ENCODE results near the gene E2F7.
A peak's percentile ranks its signal among the peaks of the same experiment; 100 is the strongest.

E2F7 gene

DNA sequence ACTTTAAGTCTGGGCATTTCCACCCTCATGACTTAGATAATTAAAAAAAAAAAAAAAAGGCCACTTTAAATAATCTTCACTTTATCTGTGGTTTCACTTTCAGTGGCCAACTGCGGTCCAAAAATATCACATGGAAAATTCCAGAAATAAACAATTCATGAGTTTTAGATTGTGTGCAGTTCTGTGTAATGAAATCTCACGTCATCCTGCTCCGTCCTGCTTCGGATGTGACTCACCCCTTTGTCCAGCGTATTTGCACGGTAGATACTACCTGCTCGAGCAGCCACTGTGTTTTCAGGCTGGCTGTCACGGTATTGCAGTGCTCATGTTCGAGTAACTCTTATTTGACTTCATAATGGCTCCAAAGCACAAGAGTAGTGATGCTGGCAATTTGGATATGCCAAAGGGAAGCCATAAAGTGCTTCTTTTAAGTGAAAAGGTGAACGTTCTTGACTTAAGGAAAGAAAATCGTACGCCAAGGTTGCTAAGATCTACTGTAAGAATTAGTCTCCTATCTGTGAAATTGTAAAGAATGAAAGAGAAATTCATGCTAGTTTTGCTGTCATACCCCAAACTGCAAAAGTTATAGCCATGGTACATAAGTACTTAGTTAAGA, 2.4 kb downstream of the E2F7 start:
- peak; percentile 95 for DNase-seq (ENCODE audit: low read depth, low spot score)

DNA sequence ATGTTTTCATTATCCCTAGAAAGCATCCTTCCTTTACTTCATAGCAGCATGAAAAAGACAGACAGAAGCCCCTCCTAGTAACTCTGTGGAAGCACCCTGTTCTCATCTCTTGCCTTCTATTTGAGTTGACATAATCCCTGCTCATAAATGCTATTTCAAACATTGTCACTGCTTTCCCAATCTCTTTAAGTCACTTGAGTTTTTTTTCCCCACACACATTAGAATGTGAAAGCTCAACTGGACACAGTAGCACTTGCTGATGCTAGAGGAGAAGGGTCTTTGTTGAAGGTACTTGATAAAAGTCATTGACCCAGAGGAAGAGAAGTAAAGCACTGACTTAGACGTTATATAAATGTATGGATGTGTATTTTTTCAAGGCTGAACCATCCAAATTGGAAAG, 3.0 kb downstream of the E2F7 start:
- DNase-seq (ENCODE audit: low read depth, low spot score) = no peak

DNA sequence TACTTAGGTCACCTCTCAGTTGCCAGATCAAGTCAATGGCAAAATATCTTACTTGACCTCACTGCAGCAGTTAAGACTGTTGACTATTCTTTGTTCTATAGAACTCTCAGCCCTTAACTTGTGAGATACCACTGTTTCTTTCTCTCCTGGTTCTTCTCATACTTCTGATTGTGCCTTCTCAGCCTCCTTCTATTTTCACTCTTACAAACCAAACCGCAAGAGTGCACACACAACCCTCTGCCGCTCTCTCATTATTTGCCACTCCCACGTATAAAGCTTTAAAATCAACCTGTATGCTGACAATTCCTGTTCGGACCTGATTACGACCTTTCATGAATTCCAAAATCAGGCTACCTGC, 4.5 kb downstream of the E2F7 start:
- no peak for DNase-seq (ENCODE audit: low read depth, low spot score)

DNA sequence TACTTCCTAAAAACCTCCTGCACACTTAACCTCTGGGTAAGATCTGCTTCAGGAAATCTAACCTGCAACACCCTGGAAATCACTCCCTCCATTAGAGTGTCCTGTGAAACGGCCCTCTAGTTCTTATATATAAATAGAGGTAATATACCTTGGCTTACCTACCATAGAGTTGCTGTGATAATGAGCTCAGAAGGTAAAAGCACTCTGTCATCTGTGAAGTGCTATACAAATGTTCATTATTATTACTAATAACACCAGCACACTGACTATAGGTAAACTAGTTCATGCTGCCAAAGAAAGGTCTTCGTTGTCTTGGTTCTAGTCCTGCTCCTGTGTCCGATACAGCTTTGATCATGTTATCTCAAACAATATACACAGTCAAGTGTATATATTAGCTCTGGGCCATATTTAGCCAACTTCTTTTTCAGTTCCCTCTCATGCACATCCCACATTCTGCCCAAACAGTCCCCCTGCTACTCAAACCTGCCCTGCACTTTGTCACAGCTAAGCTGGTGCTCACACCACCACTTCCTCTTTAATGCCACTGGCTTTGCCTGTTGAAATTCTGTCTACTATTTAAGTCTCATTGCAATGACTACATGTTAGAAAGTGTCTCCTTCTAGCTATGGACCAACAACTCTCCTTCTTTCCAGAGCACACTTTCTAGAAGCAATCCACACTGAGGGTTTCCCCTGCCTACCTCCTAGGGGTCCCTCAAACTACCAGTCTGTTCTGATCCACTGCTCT, 5.1 kb downstream of the E2F7 start:
- no peak for DNase-seq (ENCODE audit: low read depth, low spot score)

DNA sequence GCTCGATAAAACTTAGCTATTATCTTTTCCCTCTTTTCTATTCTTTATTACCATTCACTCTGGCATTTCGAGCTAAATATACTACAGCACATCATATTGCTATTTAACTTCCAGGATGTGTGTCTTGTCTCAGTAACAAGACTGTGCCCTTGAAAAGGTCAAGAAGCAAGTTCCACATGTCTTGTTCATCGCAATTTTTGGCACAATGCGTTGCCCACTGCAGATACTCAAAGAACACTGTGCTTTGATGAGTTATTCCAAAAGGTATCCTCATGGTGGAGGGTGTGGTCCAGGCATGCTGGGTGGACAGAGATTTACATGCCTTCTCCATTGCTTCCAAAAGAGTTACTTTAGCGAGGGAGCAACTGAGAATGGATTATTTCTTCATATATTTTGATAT, 6.6 kb downstream of the E2F7 start:
- no peak for DNase-seq (ENCODE audit: low read depth, low spot score)

DNA sequence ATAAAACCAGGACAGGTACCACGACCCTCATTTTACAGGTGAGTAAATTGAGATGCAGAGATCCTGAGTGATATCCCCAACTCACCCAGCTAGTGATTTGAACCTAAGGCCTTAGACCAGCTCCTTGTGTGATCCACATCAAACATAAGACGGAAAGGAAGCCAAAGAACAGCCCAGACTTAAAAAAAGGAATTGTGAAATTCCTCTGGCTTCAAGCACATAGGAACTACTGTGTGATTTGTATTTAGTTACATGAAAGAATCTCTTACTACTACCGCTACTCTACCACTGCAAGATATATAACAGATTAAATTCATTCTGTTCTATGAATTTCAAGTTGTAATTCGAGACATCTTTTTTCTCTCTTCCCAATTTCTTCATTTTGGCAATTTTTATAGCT, 10.5 kb downstream of the E2F7 start:
- no peak for DNase-seq (ENCODE audit: low read depth, low spot score)

DNA sequence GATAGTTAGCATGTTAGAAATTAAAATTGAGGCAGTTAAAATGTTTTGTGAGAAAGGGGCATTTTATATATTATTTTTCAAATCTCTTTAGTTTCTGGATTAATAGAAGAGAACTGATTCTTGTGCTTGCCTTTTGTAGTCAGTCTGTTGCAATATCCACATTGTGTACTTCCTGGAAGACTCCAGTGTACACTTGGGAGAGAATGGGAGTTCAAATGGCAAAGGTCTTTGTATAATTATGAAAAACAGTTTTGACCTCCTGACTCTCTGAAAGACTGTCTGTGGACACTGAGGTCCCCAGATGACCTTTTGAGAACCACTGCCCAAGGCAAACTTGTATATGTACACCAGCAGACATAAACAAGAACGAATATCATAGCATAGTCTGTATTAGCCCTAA, 12.1 kb downstream of the E2F7 start:
- DNase-seq (ENCODE audit: low read depth, low spot score) = no peak

DNA sequence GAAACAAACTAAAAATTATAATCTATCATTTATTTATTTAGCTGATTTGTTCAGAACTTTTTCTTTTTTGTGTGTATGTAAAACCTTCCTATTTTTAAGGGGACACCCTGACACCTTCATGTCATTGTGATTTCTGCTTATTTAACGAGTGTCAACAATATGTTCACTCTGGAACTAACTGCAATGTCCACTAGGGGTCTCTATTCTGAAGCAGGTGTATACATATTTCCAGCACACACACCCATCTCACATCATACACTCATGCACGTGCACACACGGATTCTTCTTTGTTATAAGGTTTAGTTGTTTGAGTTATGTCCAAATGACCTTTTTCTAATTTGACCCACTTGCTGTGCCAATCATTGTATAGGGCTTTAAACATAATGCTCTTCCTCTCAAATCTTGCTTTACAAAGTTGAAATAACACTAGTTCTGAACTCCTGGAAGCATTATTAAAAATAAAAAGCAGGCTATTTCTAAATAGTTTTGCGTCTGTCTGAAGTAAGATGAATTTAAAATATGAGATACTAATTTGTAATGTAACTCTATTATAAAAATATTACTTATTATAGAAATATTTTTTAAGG, 15.5 kb downstream of the E2F7 start:
- peak; percentile 74 for DNase-seq (ENCODE audit: low read depth, low spot score)

DNA sequence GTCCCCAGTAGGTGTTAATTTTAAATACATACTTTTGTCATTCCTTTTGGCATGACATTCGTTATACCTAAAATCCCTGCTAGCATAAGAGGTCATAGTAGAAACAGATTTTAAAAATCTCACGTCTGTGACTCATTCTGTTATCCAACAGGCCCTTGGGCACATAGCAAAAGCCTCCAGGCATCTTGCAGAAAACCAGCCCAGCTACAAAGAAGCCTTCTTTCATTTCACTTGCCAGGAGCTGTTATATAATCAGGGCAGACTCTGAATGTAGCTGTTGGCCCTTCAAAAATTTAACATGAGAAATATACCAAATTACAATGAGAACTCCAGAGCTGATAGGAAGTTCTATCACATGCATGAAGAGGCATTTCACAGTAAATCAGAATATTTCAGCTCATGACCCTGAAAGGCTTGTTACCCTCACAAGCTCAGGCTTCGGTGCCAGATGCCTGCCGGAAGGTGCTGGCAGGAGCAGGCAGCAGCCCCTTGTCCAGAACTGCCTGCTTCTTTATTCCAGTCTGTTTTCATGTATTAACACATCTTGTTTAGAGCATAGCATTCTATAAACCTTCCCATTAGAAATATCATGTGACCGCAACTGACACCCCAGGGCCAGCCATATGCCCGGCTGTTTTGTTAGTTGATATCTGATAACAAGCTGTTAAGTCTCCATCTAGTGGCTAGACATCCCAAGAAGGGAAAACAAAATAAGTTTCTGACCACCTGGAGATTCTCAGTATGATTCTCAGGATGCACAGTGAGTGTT, 17.8 kb downstream of the E2F7 start:
- peak; percentile 47 for DNase-seq (ENCODE audit: low read depth, low spot score)

DNA sequence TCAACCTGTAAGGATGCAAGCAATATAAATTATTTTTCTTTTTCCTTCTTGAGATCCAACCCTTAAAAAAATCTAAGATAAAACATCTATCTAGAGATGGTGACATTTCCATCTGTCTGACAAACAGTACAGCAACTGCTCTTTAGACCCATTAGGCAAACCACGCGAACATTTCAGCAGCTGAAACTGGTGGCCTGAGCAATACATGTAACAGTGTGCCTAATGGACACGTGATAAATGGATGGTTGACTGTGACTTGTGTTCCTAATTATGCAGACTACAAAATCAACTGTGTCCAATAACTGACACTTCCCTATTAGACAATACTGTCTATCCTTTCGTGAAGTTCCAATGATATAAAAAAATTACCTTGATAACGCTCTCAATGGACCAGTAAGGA, 18.9 kb downstream of the E2F7 start:
- no peak for DNase-seq (ENCODE audit: low read depth, low spot score)

DNA sequence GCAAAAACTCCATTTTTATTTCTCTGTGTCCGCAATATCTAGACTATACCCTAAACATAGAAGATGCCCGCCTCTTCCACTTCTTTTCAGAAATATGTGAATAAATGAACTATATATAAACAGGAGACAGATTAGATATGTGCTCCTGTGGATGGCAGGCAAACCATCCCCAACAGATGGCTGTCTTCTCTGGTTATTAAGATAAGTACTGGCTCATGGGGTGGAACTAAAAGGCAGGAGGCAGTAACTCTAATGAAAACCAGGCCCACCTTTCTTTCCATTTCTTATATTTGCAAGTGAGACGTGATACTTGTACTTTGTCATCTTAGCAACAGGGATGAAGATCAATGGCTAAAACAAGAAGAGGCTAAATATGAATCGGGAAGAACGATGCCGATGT, 20.2 kb downstream of the E2F7 start:
- no peak for DNase-seq (ENCODE audit: low read depth, low spot score)

DNA sequence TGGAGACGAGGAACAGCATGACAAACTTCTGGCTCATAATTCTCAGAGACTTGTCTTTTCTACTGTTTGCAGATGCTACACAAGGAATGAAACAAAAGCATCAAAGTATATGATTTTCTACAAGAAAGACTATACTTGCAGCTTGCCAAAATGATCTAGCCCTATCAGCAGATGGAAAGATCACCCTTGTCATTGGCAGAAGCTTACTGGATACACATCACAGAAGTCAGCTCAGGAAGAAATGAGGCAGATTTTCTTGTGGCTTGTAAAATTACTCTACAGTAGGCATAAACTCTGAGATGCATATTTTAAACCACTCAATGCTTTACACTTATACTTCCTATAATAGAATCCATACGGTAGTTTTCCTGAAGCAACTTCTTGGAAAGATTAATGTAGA, 20.6 kb downstream of the E2F7 start:
- no peak for DNase-seq (ENCODE audit: low read depth, low spot score)

DNA sequence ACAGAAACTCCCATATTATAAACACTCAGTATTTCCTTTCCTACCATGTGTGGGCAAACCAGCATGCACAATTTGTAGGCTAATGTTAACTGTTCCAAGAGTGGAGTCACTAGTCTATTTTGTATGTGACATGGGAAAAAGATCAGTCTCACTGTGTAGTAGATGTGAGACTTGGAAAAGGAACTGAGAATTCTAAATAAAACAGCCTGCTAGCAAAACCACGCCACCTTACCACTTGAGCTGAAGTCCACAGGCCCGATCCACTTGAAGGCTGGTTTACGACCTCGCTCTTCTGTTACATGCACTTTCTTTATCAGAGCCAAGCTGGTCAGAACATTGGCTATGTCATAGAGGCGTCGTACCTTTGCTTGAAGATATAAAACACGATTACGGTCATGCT, 22.5 kb downstream of the E2F7 start:
- no peak for DNase-seq (ENCODE audit: low read depth, low spot score)

DNA sequence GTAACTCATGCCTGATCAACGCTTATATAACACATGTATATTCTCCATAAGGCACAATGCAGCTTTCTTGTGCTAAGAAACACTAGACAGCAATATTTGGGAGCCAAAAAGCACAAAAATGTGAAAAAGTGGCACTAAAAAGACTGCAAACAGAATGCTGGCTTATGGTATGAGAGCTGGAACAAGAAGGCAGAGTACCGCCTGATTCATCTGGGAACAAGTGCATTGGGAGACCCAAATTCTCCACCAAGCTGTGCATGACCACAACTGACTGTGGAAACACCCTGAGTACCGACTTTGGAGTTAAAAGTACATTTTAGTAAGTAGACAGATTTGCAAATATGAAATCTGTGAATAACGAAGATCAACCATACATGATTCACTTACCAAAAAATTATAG, 25.1 kb downstream of the E2F7 start:
- DNase-seq (ENCODE audit: low read depth, low spot score) = no peak

DNA sequence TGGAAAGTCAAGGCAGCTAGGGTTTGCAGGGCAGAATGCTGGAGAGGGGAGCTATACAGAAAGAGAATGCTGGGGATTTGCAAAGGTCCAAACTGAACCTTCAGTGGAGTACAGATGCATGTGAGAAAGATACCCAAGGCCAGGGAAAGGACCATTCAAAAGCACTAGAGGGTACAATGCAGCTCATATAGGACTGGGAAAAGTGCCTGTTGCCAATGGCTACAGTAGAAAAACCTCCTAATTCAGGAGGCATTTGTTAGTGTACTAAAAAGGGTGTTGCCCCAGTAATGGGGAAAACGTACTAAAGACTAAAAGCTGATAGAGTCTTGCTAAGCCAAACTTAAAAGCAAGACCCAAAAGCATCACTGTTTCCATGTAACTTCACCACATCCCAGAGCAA, 30.1 kb downstream of the E2F7 start:
- DNase-seq (ENCODE audit: low read depth, low spot score) = no peak

DNA sequence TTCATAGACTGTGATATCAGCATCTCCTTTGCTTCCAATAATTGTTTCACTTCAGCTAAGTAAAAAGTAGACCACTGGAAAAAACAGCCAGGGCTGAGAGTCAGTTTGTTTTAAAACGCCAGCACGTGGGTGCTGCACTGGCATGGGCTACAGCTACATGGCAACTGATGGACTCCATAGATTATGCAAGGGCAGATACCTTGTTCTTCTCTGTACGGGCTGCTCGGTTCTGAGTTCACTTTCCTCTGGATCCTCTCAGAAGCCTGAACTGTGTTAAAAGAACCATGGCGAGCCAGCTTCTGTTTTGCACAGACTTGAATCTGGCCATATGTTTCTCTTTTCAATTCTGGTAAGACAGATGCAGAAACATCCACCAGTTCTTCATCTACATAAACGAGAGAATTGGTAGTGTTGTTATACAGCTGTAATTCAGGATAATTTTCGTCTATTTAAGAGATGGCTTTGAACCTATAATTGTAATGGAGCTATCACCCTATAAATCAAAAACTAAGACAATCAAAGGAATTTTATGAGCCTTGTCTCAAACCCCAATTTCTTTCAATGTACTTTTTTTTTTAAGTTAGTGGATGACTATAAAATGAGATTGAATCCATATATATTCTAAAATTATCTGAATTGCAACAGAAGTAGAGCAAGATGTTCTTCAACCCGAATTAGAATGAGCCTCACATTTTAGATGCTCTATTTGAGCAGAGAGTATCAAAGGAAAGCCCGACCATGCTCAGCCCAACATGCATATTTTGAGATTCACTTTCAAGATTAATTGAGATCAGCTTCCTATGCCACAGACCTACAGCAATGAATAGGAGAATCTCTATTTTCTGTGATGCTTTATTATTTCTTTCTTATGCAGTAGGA, 31.5 kb downstream of the E2F7 start:
- DNase-seq (ENCODE audit: low read depth, low spot score) = no peak

DNA sequence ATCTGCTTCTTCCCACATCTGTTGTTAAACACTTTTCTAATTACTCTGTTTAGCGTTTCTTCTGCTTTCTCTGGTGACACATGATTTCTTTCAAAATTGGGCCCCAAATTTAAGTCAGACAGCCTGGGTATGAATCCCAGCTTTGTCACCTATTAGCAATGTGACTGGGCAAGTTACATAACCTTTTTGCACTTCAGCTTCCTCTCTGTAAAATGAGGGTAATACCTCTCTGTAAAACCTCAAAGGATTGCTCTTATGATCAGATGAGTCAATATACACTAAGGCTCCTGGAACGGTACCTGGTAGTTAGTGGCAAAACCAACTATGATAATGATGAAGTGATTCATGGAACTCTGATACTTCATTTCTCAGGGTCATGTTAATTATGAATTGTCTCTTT, 33.0 kb downstream of the E2F7 start:
- DNase-seq (ENCODE audit: low read depth, low spot score) = peak; percentile 43

DNA sequence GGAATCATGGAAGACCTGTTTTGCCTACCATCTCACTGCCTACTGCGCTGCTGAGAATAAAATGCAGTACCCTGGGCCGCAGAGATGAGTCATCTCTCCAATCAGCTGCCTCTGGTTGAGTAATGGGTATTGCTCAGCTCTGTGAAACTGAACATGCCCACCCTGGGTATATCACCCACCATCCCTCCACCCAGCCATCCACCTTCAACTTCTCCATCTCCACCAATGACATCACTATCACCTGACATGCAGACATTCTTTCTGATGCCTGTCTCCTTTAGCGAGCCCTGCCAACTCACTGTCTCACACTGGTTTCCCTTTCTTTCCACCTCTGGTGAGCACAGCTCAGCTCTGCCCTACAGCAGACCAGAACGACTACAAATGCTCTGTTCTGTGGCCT, 33.6 kb downstream of the E2F7 start:
- peak; percentile 75 for DNase-seq (ENCODE audit: low read depth, low spot score)

DNA sequence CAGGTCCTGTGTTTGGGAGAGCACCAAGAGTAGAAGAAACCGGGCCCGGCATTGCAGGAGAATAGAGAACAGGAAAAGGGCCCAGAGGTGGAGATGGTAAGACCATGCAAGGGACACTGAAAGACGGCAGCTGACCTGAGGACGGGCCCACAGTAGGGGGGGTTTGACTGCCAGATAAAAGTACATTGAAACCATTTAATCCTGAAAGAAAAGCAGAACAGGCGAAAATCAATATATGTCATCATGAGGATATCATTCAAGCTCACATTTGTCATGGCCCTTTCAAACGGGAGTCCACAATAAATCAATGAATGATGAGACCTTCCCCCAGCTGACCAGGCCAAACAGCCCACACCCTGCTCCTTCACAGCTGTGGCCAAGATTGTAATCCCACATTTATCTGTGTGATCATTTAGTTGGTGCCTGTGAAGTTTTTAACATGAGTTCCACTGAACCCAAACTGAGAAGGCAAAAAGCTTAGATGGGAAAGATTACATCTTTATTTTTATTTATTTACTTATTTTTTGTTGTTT, 39.5 kb downstream of the E2F7 start:
- no peak for DNase-seq (ENCODE audit: low read depth, low spot score)

DNA sequence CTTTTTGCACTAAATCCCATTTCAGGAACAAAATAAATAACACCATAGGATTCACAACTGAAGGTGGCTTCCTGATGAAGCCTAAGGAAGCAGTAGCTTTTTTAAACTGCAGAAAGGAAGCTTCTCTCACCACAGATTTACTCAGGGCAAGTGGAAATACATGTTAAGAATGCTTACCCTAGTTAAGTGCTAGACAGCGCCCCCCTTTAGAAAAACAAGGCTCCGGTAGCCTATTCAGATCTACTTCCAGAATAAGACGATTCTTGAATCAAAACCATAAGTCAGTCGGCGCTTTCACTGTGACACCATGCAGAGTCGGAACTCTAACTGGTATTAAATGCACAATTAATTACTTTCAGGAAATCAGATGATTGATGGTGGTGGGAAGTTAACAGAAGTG, 41.9 kb downstream of the E2F7 start:
- DNase-seq (ENCODE audit: low read depth, low spot score) = no peak

DNA sequence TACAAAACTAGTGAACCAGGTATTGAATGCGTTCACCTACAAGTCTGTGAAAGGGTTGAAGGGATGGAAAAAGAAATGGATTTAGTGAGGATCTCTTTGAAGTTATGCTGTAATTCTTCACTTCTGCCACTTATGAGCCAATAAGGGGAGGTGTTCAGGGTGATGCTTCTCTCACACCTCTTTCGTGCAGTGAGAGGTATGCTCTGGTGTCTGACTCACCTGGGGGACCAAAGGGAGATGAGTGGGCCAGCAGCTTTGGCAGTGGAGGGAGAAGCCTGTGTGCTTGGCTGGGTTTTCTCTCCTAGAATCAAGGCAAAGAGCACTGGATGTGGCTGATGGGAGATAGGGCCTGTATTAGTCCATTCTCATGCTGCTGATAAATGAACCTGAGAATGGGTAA, 45.4 kb downstream of the E2F7 start:
- DNase-seq (ENCODE audit: low read depth, low spot score) = no peak

Data from astrocyte of the hippocampus (primary cell).